ENCODE data around the gene DENND1B. TPM values are rescaled to one million over a fixed set of nuclear protein-coding genes. Genes with fewer than 3 reads are reported as not detected.

The DENND1B gene
- total and polyA plus RNA-seq, 2 of the 8 experiments (the other 6 are each of a cell fraction or from before 2014, with no cell fraction given), result 0.74 to 3.3 TPM

DNA sequence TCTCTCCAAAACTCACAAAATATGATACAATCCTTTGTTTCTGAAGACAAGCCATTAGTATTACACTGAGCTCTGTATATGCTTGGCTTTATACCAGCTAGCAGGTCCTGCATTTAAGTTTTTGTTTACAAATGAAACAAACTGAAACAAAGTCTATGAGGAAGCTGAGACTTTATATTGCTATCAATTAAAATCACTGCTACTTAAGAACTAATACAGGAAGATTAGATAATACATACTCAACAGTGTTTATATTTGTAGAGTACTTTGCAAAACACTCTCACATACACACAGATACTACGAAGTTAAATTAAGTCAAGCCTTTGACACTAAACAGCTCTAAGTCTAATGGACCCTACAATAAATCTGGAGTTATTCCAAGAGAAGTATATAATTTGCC lies 259.9 kb downstream of the DENND1B start:
- H3K27me3 ChIP-seq (replicated peaks in 1 of 4; ENCODE audit: control insufficient read depth in 3 of 4, extremely low read depth in 1 of 4, insufficient read depth in 3 of 4, low read length in 3 of 4), result no peaks in the 10 kb centered on the region
- H3K79me2 ChIP-seq (ENCODE audit: control insufficient read depth in 1 of 2, insufficient read depth in 2 of 2, low read length in 2 of 2), result no peaks in the 10 kb centered on the region
- H4K91ac ChIP-seq (replicated peaks; ENCODE audit: insufficient read length, low read length), result no peak overlapping the region
- H4K20me1 ChIP-seq (replicated peaks in 1 of 2; ENCODE audit: control insufficient read depth in 1 of 2, insufficient read depth in 2 of 2, low read length in 2 of 2), result no peaks in the 10 kb centered on the region
- no peak overlapping the region for H3K27ac ChIP-seq (ENCODE audit: low read depth, low read length)
- no peaks in the 10 kb centered on the region for H3K4me1 ChIP-seq (replicated peaks in 1 of 4; ENCODE audit: control insufficient read depth in 3 of 4, insufficient read depth in 4 of 4, low read length in 3 of 4)
- H3K14ac ChIP-seq (ENCODE audit: insufficient read length), result no peak overlapping the region
- H3K79me1 ChIP-seq (ENCODE audit: low read depth, low read length), result no peaks in the 10 kb centered on the region
- no peak overlapping the region for H2BK12ac ChIP-seq (ENCODE audit: low read depth, low read length)
- no peak overlapping the region for H3K23ac ChIP-seq (ENCODE audit: insufficient read length)
- no peak overlapping the region for H3K18ac ChIP-seq (ENCODE audit: extremely low read depth, low read length)
- no peak overlapping the region for H2BK5ac ChIP-seq (ENCODE audit: low read depth, low read length)
- H4K8ac ChIP-seq (ENCODE audit: extremely low read depth, insufficient read depth, low read length), result no peak overlapping the region
- H3K4ac ChIP-seq (replicated peaks; ENCODE audit: insufficient read length, low read depth, low read length), result no peak overlapping the region
- no peak overlapping the region for H4K5ac ChIP-seq (ENCODE audit: insufficient read length, low read depth, low read length)
- no peak overlapping the region for H2AFZ ChIP-seq (ENCODE audit: low read length)
- no peak overlapping the region for H3K56ac ChIP-seq (replicated peaks; ENCODE audit: insufficient read length, low read depth, low read length)
- TF ChIP-seq KDM4A (IDR thresholded peaks at IDR 0.05; ENCODE audit: low read depth, low read length, severe bottlenecking) (no peak), EZH2 (IDR thresholded peaks at IDR 0.05; ENCODE audit: low read depth, low read length, severe bottlenecking) (no peak), EP300 (IDR thresholded peaks at IDR 0.05; ENCODE audit: borderline replicate concordance in 1 of 2, low read depth in 2 of 2, low read length in 2 of 2) (no peak)
- TF ChIP-seq, protein P1, sequence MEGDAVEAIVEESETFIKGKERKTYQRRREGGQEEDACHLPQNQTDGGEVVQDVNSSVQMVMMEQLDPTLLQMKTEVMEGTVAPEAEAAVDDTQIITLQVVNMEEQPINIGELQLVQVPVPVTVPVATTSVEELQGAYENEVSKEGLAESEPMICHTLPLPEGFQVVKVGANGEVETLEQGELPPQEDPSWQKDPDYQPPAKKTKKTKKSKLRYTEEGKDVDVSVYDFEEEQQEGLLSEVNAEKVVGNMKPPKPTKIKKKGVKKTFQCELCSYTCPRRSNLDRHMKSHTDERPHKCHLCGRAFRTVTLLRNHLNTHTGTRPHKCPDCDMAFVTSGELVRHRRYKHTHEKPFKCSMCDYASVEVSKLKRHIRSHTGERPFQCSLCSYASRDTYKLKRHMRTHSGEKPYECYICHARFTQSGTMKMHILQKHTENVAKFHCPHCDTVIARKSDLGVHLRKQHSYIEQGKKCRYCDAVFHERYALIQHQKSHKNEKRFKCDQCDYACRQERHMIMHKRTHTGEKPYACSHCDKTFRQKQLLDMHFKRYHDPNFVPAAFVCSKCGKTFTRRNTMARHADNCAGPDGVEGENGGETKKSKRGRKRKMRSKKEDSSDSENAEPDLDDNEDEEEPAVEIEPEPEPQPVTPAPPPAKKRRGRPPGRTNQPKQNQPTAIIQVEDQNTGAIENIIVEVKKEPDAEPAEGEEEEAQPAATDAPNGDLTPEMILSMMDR (IDR thresholded peaks at IDR 0.05; ENCODE audit: control extremely low read depth in 1 of 3, insufficient read depth in 1 of 3, low read depth in 1 of 3, low read length in 3 of 3), result no peak
- CTCF ChIA-PET (ENCODE audit: partially characterized antibody), result interaction anchor here (2.6 kb wide), 1 partner anchor 115 kb away, joined by 11 read pairs; no protein-coding TSS in a partner anchor
- FAIRE-seq (no peak), DNase-seq (ENCODE audit: low read depth in 1 of 2, low spot score in 2 of 2) (no peak)
- no peaks in the 10 kb centered on the region for H3K36me3 ChIP-seq (ENCODE audit: control insufficient read depth in 2 of 4, insufficient read depth in 4 of 4, low read length in 3 of 4)
- no peak overlapping the region for H2BK20ac ChIP-seq (ENCODE audit: low read length)
- no peak overlapping the region for H3K4me2 ChIP-seq (ENCODE audit: insufficient read depth in 1 of 2, low read depth in 2 of 2, low read length in 2 of 2)
- WGBS, 2 experiments (ENCODE audit: extremely low coverage in 1 of 2, insufficient coverage in 1 of 2, insufficient read length in 1 of 2, insufficient replicate concordance in 2 of 2, low coverage in 1 of 2, low lambda C conversion rate in 2 of 2, missing lambda C conversion rate in 1 of 2), result 88% methylated on average over 1 of the region's 1 CpG; no CpG with 5 or more reads in 1 of the 2 experiments
- no peak overlapping the region for H3K4me3 ChIP-seq (ENCODE audit: extremely low read depth in 1 of 4, insufficient read depth in 2 of 4, low read depth in 3 of 4, low read length in 4 of 4)
- no peak overlapping the region for H2BK15ac ChIP-seq (ENCODE audit: low read length)
- H3K9me3 ChIP-seq (ENCODE audit: insufficient read depth in 2 of 2, low read depth in 1 of 2, low read length in 1 of 2), result no peaks in the 10 kb centered on the region
- no peaks in the 10 kb centered on the region for H3K23me2 ChIP-seq (ENCODE audit: low read depth, low read length)
- H2AK5ac ChIP-seq (ENCODE audit: low read depth, low read length), result no peak overlapping the region
- POLR2A ChIA-PET (ENCODE audit: partially characterized antibody), result no interaction called here
- no peak overlapping the region for H2BK120ac ChIP-seq (replicated peaks; ENCODE audit: low read depth, low read length)
- no peak overlapping the region for H3K9ac ChIP-seq (replicated peaks in 1 of 4; ENCODE audit: extremely low read depth in 1 of 4, low read depth in 3 of 4, low read length in 3 of 4)

Measured in H1 (cell line).